NCI-H1092 treated with DMSO at 0.1 percent for 48 hours (cell line): ENCODE measurements around the gene RGS5.

Source experiments
- DNase-seq: peaks from one replicate; lab custom pipeline; 2025; lab: John Stamatoyannopoulos, UW

Gene RGS5

DNA sequence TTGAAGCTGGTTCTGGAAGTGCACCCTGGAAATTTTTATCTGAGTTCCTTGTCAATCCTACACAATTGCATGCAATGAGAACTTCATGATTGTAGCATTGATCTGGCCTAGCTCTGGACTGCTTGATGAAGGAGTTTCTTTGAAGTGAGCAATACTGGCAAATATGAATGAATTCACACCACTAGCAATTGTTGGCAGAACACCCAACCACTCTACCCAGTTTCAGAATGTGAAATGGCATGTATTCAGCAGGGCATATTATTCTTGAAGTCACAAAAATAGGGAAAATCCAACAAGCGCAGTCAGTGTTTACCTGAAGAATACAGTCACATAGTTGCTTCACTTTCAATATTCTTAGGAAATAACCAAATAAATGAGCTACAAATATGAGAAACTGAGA lies 57.3 kb downstream of the RGS5 start:
- no peak for DNase-seq

DNA sequence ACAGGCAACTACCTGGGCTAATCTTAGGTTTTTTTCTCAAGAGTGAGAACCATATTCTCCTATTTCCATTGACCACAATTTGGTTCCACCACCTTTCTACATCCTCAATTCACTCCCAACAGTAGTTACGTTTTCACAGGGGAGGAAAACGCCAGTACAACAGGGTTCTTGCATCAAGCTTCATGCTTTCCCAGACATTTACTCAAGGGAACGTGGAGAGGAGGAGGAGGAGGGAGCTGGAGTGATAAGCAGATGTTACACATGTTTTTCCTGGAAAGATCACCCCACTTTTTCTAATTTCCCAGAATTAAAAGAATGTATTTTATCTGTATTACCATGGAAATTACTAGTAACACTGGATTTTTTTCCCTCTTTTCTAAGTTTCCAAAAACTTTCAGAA lies 58.3 kb downstream of the RGS5 start:
- DNase-seq = no peak

DNA sequence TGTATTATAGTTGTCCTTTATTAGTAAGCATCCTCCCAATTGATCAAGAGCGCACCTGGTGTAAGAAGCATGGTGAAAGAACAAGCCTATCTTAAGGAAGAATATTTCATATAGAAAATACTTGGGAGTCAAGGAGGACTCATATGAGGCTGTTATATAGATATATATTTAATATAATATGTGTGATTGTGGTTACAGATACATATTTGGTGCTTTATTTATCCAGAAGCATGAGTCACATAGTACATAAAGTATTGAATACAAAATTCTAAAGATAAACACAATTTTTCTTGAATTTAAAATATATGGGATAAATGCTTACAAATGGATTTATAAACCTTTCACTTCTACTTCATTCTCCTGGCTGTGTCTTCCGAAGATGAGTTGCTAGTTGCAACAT lies 60.6 kb downstream of the RGS5 start:
- DNase-seq = no peak

DNA sequence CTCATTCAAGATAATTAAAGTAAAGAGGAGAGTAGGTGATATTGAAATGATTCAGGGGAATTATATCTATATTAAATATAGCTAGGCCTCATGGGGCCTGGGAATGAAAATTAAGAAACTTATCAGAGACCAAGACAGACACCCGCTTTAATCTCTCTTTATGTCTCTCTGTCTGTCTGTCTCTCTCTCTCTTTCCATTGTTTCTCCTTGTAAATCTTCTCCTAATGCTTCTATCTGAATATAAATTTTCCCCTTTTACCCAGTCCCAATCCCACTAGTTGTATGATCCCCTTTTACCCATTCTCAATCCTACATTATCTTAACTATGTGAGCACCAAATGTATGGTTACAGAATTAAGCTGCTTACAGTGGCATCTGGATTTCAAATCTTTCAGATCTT lies 61.2 kb downstream of the RGS5 start:
- DNase-seq = no peak

DNA sequence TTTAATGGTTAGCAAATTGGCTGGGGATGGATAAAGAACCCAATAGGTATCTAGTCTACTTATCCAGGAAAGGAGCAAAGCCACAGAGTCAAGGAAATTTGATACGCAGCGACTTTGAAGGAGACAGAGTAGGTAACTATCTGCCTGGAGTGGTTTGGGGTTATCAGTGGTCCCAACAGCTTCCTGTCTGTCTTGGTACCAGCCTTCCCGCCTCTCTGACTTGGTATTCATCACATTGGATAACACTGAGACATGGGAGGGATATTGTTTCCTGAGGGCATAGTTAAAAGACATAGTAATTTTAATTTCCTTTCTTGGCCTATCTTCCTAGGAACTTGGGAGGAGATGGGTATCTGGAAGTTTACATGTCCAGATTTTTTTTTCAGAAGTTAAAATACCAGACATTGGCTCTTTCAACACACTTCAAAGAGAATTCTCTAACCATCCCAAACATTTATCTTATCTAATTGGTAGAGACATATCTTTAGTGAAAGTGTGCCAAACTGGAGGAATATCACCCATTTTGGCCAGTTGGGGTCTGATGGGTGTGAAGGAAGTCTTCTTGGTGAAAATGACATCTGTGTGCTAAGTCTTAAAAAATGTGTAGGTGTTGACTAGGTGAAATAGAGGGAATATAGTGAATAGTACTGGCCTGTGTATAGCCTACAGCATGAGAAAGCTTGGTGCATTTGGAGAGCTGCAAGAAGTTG lies 65.0 kb downstream of the RGS5 start:
- DNase-seq = no peak

DNA sequence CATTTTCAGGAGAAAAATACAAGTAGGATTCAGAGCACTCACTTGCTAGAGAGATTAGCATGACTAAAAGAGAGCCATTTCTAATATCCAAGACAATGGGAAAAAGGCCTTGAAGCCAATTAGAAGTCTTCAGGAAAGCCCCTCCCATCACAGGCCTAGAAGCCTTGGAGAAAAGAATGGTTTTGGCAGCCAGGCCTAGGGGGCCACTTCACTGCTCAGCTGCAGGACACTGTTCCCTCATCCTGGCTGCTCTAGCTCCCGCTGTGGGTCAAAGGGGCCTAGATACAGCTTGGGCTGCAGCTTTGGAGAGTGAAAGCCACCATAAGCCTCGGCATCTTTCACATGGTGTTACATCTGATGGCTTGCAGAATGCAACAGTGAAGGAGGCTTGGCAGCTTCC lies 70.7 kb downstream of the RGS5 start:
- no peak for DNase-seq

DNA sequence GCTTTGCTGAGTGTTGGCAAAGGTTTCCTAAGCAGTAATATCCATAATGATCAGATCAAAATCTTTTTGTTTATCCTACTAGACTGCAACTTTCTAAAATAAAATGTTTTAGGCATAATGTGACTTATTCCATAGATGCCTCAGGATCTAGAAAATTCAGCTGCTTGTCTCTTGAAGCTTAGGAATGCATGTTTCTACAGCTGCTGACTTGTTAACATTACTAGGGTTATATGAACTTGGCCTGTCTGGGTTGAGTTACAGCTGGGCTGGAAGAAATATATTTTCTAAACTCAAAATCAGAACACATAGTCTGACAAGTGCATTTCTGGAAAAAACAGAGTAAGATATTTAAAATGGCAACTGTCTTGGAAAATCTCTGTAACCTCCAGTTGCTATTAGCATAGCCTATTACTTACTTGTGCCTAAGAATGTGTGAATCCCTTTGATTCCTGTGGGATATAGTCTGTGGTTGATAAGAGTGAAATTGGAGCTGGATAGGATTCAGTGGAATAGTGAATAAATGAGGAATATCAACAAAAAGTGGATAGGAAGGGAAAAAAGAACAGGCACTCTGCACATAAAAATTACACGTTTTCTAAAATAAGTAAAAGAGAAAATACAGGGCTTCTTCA lies 72.4 kb downstream of the RGS5 start:
- DNase-seq = no peak

DNA sequence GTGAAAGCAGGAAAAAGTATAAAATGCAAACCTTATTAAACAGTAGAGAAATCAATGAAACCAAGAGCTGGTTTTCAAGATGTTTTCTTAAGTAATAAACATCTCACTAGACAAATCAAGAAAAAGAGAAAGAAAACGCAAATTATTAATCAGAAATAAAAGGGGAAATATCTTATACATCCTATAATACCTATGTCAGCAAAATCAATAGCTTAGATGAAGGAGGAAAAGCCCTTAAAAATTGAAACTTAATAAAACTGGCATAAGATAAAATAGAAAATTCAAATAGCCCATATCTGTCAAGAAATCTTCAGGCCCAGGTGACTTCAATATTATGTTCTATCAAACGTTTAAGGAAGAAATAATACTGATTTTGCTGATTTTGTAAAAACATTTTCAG lies 74.4 kb downstream of the RGS5 start:
- DNase-seq = no peak

DNA sequence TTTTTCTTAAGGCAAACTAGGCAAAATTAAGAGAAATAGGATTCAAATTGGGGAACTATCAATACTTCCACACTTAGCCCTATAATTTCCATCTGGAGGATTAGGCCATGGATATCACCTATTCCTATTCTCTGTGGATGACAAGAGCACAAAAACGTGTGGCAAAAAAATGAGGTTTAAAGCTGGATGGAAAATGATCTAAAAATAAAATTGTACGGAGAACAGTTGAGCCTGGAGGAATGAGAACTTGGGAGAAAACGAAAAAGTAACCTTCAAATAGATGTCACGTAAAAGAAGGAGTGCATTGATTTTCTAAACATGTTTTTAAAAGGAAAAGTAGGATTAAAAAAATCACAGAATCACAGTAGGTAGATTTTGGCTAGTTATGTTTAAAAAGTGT lies 77.9 kb downstream of the RGS5 start:
- DNase-seq = no peak

DNA sequence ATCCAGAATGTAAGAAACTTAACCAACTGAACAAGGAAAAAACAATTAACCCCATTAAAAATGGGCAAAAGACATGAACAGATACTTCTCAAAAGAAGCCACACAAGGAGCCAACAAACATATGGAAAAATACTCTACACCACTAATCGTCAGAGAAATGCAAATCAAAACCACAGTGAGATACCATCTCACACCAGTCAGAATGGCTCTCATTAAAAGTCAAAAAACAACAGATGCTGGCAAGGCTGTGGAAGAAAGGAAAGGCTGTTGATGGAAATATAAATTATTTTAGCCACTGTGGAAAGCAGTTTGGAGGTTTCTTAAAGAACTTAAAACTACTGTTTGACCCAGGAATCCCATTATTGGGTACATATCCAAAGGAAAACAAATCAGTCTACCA lies 82.3 kb downstream of the RGS5 start:
- no peak for DNase-seq

DNA sequence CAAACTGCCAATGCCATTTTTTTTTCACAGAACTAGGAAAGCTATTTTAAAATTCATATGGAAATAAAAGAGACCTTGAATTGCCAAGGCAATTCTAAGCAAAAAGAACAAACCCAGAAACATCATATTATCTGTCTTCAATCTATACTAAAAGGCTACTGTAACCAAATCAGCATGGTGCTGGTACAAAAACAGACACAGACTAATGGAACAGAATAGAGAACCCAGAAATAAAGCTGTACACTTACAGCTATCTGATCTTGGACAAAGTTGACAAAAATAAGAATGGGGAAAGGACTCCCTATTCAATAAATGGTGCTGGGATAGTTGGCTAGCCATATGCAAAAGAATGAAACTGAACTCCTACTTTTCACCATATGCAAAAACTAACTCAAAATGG lies 83.0 kb downstream of the RGS5 start:
- DNase-seq = no peak

DNA sequence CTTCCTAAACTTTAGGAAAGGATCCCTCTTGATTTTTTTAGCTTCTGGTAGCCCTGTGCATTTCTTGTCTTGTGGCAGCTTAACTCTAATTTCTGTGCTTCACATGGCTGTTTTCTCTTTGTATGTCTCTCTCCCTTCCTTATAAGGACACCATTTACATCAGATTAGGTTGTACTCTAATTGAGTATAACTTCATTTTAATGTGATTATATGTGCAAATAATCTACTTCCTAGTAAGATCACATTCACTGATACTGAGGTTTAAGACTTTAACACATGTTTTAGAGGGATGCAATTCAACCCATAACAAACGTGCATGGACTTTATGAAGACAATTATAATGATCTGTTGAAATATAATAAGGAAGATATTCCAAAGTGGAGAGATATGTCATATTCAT lies 86.8 kb downstream of the RGS5 start:
- no peak for DNase-seq

DNA sequence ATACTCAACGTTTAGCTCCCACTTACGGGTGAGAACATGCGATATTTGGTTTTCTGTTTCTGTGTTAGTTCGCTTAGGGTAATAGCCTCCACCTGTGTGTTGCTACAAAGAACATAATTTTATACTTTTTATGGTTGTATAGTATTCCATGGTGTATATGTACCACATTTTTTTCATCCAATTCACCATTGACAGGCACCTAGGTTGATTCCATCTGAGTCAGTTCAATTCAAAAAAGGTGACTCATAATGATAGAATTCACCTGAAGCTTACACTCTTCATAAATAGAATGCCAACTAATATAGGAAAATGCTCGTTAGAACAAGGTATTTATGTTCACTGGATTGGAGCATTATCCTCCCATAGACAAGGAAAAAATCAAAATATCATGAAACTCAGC lies 95.1 kb downstream of the RGS5 start:
- DNase-seq = no peak

DNA sequence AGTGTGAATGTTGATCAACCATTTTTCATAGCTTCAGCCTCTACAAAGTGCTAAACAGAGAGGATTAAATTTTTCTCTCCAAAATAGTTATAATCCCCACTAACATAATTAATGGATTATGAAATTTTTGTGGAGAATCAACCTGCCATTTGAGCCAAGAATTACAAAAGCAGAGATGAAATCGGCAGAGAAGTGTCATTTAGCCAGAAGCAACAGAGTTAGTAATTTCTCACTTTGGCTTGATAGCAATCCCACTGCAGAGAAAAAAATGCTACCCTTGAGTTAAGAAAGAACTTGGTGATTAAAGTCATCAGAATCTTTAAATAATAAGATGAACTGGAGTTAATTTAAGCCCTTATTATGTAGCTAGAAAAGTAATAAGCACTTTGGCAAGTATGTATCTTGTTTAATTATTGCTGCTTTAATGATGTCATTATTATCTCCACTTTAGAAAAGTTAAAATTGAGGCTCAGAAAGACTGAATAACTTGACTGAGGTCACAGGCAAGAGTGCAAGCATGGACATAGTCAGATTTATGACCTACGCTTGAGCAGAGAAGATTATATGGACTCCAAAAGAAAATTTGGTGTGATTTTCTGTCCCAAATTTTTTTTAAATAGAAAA lies 96.2 kb downstream of the RGS5 start:
- no peak for DNase-seq

DNA sequence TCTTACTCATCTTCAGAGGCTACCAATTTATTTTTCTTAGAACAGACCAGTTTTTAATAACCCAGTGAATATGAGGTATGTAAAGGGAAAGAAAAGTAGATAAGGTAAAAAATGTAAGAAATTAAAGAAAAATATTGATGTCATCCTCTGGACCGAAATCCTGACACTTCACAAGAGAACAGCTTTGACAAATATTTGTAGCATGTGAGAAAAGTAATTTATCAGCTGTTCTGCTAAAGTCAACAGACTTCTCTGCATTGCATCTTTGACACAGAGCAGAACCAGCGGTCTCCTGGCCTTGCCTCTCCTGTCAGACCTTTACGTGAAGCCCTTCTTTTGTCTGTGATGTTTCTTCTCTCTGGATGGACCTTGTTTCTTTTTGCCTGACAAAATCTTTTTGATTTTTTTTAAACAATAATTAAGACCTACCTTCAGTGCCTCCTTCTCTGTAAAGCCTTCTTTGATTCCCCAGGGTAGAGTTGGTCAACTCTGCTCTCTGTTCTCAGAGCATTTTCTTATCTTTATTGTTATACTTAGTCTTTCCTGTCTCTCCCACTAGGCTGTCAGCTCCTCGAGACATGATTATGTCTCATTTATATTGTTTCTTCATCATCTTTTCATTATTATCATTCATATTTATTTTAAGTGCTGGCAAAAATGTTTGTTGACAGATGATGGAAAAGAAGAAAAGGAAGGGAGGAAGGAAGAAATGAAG lies 98.2 kb downstream of the RGS5 start:
- no peak for DNase-seq

DNA sequence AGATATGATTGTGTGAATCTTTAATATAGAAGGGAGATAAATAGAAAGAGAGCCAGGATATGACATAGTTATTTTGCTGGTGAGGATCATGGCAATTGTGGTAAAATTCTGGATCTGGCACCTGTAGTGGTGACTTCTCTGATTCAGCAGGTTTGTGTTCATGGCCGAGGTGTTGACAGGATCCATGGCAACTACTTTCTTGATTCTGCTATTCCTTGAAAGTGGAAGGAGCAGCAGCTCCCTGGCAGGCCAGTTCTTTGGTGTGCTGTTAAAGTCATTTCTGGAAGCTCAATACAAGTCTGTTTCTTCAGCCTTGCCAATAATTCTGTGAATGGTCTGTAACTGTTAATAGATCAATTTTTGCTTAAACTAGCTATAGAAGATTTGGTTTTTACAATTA lies 100.1 kb downstream of the RGS5 start:
- no peak for DNase-seq

DNA sequence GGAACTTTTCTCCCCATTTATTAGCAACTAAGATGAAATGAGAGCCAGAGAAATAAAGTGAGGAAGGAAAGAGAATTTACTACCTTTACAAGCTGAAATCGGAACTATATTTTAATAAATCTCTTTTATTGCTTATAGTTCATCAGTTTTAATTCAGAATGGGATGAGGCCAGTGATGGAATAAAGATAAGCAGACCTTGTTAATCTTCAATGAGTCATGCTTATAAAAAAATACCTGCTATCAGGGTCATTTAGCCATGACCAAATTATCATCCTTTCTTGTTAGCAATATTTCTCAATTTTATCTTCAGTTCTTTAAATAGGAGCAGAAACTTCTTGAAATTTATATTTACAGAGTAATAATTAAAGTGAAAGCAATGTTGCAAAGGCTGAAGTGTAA lies 107.5 kb downstream of the RGS5 start:
- DNase-seq = no peak

DNA sequence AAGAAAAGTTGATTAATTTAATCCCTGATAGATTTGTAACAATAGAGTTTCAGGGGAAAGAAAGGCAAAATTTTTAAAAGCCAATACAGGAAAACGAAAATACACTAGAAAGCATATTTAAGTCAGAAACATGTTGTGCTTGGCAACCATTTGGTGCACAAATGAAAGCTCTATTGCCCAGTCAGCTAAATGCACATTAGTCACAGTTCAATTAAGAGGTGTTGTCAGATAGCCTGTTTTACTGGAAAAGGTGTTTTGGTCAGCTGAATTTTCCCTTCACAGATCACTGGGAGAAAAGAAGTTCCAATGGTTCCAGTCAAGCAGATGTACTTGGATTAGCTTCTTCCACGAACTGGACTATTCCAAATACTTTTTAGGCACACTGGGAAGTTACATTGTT lies 108.1 kb downstream of the RGS5 start:
- DNase-seq = no peak

DNA sequence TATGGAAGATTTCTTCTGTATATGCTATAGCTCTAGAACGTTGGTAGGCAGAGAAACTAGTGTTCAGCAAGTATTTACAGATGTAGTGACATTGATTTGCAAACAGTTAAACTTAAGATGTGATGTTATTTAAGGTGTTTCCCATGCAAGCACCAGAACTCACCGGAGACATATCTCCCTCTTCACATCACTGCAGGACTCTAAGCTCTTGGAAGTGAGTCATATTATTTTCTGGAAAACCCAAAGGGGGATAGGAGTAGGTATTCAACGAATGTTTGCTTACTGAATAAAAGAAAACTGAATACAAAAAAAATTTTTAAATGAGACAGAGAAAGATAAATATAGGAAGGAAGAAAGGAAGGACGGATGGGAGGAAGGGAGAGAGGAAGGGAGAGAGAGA lies 108.5 kb downstream of the RGS5 start:
- no peak for DNase-seq

DNA sequence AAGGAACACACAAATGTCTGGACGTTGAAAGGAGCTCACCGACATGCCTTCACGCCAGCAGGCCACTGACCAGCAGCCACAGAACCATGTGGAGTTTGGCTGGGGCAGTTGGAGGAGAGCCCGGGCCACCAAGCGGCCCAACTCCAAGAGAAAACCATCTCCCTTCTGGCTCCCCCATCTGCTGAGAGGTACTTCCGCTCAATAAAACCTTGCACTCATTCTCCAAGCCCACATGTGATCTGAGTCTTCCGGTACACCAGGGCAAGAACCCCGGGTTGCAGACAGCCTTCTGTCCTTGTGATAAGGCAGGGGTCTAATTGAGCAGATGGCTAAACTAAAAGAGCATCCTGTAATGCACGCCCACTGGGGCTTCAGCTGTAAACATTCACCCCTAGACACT lies 109.1 kb downstream of the RGS5 start:
- DNase-seq = no peak

DNA sequence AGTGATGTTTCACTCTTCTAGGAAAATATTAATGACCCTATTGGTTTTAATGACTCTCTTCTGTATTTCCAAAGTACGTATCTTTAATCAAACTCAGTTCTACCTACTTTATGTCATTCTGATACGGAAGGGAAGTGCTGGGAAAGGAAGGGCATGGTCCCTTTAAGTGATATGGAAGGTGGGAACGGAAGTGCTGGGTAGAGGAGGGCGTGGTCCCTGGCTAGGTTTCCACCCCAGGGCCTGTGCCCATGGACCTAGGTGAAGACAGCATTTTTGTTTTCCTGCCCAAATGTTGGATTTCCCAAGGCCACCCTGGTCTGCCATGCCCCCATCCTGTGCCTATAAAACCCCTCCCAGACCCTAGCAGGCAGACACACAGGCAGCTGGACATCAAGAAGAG lies 109.5 kb downstream of the RGS5 start:
- DNase-seq = no peak
